ENCODE data around the gene CINP.
"Not testable (repeated sequence)": the region's sequence is repeated elsewhere in the genome, so short reads cannot be mapped to it uniquely, and the experiment has no call there.

CINP gene

GRCh38 chr14:102320671-102321455, 41.8 kb downstream of the CINP start:
- no peak for DNase-seq (ENCODE audit: low spot score)

DNA sequence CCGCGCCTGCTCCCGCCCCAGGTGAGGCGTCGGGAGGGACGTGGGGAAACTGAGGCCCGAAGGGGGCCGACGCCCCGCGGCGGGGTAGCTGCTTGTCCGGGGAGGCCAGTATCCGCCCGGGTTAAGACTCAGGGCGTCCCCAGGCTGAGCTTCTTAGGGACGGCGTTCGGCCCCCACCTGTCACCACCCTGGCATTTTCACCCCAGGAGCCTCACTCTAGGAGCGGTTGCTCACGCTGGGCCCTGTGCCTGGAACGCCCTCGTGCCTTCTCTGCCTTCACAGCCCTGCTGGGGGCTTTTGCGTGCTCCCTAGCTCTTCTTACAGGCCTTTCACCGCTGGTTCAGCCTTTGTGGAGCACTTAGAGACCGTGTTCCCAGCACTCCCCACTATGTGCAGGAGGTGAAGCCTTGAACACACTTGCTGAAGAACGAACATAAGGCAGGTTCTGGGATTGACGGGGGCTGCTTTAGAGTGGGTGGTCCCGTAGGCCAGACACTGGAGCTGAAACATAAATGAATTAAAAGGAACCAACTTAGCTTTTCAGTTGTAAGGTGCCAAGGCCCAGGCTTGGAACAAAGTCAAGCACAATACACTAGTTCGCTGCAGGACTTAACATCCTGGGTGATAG, 42.5 kb downstream of the CINP start:
- DNase-seq (ENCODE audit: low spot score): no peak

GRCh38 chr14:102319351-102320032, 43.2 kb downstream of the CINP start, which contains the start of gene ZNF839:
Gene ZNF839, plus strand, starts transcription at chr14:102319746. Its CDS starts 20 bp downstream, at chr14:102319766.
- peak; percentile 89 for DNase-seq (ENCODE audit: low spot score)

DNA sequence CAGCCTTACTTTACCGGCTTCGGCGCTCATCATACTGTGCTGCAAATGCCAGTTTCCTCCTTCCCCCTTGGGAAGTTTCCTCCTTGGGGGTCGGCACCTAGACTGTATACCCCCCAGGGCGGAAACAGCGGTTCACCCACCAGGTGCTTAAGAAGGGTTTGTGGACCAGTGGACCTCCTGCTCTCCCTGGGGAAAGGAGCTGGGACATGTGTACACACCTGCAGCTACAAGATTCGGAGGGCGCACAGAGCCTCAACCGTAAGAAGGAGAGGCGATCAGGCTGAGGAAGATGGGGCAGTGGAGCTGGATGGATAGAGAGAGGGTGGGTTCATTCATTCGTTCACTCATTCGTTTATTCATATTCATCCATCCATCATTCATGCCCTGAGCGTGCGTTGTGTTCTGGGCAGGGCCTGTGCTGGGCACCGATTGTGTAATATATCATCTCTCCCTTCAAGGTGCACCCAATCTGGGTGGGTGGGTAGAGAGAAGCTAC, 43.9 kb downstream of the CINP start:
- no peak for DNase-seq (ENCODE audit: low spot score)

- DNase-seq (ENCODE audit: low spot score): peak; percentile 59
These were observed 45.0 kb downstream of the CINP start for GRCh38 chr14:102317564-102318248.

DNA sequence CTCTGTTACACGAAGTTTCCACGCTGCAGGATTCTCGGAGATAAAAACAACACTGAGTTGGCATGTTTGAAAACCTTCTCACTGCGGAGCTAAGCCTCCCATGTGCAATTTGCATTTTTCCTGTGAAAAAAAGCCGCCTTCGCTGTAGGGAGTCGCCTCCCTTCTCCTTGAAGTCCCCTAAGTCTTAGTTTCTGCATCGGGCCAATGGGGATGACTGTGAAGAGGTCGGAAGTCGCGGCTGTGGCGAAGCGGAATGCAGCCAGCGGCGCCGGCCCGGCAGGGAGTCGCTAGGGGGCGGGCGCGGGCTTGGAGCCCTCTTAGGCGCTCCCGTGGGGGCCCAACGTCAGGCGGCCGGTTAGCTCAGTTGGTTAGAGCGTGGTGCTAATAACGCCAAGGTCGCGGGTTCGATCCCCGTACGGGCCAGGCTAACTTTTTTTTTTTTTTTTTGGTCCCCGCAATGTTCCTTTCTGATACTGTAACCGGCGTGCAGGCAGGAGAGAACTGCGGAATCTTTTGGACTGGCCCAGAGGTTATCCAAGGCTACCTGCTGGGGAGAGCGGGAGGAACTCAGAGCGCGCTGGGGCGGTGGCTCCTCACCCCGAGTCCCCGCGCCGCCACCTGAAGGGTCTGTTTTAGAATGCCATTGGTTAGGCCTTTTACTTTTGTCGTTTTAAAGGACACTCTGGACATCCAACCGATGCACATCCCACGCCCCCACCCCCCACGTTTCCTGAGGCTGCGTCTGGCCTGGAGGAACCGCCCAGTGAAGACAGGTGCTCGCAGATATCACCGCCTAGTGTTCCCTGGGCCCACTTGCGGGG, 45.7 kb downstream of the CINP start:
- DNase-seq (ENCODE audit: low spot score): peak; percentile 93

DNA sequence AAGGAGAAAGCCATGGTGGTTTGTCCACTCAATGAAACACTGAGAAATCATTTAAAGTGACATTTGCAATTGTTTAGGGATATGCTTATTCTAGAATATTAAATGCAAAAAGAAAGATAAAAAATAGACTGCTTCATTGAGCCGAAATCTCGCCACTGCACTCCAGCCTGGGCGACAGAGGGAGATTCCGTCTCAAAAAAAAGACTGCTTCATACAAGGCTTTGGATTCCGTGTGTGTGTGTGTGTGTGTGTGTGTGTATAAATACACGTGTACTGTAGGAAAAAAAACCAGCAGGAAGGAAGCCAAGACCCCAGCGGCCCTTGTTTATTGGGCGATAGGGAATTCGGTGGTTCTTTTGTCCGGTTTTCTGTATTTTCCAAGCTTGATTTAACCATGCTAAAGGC, 46.4 kb downstream of the CINP start:
- DNase-seq (ENCODE audit: low spot score): peak; percentile 47

GRCh38 chr14:102315121-102315520, 47.6 kb downstream of the CINP start:
- DNase-seq (ENCODE audit: low spot score): no peak

- peak; percentile 84 for DNase-seq (ENCODE audit: low spot score)
These were observed 48.3 kb downstream of the CINP start for GRCh38 chr14:102314242-102315011.

DNA sequence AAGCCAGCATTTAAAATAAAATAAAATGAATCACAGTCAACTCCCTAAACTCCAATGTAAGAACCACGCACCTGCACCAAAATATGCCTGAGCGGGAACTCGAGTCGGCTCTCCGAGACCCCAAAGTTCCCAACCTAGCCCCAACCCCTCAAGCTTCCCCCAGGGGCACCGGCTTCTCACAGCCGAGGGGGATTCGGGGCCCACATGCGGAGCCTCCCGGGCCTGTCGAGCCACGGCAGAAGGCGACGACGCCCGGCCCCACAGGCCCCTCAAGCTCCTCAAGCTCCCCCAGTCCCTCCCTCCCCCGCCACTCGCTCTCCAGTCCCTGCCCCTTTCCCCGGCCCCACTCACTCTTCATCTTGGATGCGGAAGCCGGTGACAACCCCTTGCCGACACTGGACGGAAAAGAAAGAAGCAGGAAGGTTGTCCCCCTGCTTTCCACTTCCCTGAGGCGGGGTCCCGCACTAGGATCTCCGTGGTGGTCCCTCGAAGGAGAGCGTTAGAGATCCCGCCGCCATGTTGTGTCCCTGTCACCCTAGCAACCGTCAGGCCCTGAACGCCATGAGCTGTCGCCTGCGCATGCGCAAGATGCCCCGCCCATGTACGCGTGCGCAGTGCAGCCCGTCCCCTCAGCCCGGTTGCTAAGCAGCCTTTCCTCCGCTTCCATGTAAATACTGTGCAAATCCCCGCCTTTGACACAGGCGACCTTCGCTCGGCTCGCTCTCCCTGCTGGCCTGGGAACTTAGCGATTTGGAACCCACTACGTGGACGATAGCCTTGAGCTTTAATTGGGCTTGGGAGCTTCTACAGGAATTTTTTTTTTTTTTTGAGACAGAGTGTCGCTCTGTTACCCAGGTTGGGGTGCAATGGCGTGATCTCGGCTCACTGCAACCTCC, 57.8 kb downstream of the CINP start, which contains the start of gene MOK:
Gene MOK, minus strand, starts transcription at position 554 of the 896 bp plus-strand sequence. Its CDS starts 196 bp downstream, at position 358.
- DNase-seq (ENCODE audit: low spot score): peak; percentile 95

- DNase-seq (ENCODE audit: low spot score): no peak
These were observed 59.0 kb downstream of the CINP start for GRCh38 chr14:102303664-102304063.

DNA sequence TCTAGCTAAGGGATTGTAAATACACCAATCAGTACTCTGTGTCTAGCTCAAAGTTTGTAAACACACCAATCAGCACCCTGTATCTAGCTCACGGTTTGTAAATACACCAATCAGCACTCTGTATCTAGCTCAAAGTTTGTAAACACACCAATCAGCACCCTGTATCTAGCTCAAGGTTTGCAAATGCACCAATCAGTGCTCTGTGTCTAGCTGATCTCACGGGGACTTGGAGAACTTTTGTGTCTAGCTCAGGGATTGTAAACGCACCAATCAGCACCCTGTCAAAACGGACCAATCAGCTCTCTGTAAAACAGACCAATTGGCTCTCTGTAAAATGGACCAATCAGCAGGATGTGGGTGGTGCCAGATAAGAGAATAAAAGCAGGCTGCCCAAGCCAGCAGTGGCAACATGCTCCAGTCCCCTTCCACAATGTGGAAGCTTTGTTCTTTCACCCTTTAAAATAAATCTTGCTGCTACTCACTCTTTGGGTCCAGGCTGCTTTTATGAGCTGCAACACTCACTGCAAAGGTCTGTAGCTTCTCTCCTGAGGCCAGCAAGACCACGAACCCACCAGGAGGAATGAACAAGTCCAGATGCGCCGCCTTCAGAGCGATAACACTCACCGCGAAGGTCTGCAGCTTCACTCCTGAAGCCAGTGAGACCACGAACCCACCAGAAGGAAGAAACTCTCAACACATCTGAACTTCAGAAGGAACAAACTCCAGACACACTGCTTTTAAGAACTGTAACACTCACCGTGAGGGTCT, 64.2 kb downstream of the CINP start:
- not testable (repeated sequence) for DNase-seq (ENCODE audit: low spot score)

Data from putamen (tissue), 1 donor.